ENCODE results near the gene POTEM. TPM values are rescaled to one million over a fixed set of nuclear protein-coding genes. Genes with fewer than 3 reads are reported as not detected.
"Not testable (repeated sequence)": the region's sequence is repeated elsewhere in the genome, so short reads cannot be mapped to it uniquely, and the experiment has no call there.

The POTEM gene
- total RNA-seq, 6 experiments from 2014 or later: not detected

DNA sequence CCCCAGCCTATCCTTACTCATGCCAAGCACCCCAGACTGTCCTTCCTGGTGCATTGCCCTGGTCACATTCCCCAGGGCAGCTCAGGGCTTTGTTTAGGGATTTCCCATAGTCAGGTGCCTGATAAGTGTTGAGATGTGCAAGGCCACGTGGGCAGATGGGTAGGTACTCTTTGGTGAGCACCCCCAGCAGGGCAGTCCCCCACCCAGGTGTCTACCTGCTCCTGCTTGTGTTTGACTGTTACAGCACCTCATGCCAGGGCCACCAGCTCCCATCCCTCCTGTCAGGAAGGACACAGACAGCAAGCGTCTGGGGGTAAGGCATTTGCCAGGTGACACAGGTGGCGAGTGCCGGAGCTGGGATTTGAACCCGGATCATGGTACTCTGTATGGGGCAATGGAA lies 2.4 kb upstream of the POTEM start:
- WGBS (ENCODE audit: insufficient coverage, low coverage, low lambda C conversion rate, missing lambda C conversion rate): no CpG with 5 or more reads among the region's 5 CpGs
- intact Hi-C loops (cut with DNase I); H3K4me1 ChIP-seq; H3K4me3 ChIP-seq; H3K9me3 ChIP-seq; DNase-seq; H3K27me3 ChIP-seq; H3K27ac ChIP-seq; H3K36me3 ChIP-seq: not testable (repeated sequence)
- peak in 2 of 4 donors; percentile 29 to 42 for ATAC-seq

- WGBS (ENCODE audit: insufficient coverage, low coverage, low lambda C conversion rate, missing lambda C conversion rate): 67% methylated on average over 3 of the region's 3 CpGs
- ATAC-seq; H3K36me3 ChIP-seq; H3K4me1 ChIP-seq; H3K27ac ChIP-seq; H3K27me3 ChIP-seq; H3K4me3 ChIP-seq; DNase-seq; intact Hi-C loops (cut with DNase I); H3K9me3 ChIP-seq: not testable (repeated sequence)
Measured at GRCh38 chr14:19002566-19002965, 35.3 kb downstream of the POTEM start.

- peak in 1 of 4 donors; percentile 49 for ATAC-seq
- WGBS (ENCODE audit: insufficient coverage, low coverage, low lambda C conversion rate, missing lambda C conversion rate): no CpG with 5 or more reads among the region's 9 CpGs
Measured at GRCh38 chr14:19006490-19006889, 39.3 kb downstream of the POTEM start.

GRCh38 chr14:19007678-19008077 lies 40.4 kb downstream of the POTEM start:
- H3K27me3 ChIP-seq; H3K4me3 ChIP-seq; intact Hi-C loops (cut with DNase I); H3K4me1 ChIP-seq; ATAC-seq; H3K36me3 ChIP-seq; H3K27ac ChIP-seq; H3K9me3 ChIP-seq: not testable (repeated sequence)
- peak in 1 of 3 donors; percentile 16 for DNase-seq
- no CpG with 5 or more reads among the region's 6 CpGs for WGBS (ENCODE audit: insufficient coverage, low coverage, low lambda C conversion rate, missing lambda C conversion rate)

More at GRCh38 chr14:19006490-19006889, 39.3 kb downstream of the POTEM start:
- DNase-seq; H3K27me3 ChIP-seq; H3K36me3 ChIP-seq; H3K9me3 ChIP-seq; H3K27ac ChIP-seq; H3K4me1 ChIP-seq; intact Hi-C loops (cut with DNase I); H3K4me3 ChIP-seq: not testable (repeated sequence)

- H3K4me1 ChIP-seq; H3K36me3 ChIP-seq; H3K27me3 ChIP-seq; H3K27ac ChIP-seq; intact Hi-C loops (cut with DNase I); ATAC-seq; H3K9me3 ChIP-seq; H3K4me3 ChIP-seq: not testable (repeated sequence)
- DNase-seq: peak in 1 of 3 donors; percentile 7
- no CpG with 5 or more reads among the region's 10 CpGs for WGBS (ENCODE audit: insufficient coverage, low coverage, low lambda C conversion rate, missing lambda C conversion rate)
Measured at GRCh38 chr14:19011029-19011428, 43.8 kb downstream of the POTEM start.

- H3K27me3 ChIP-seq; ATAC-seq; H3K4me3 ChIP-seq; H3K36me3 ChIP-seq; H3K27ac ChIP-seq; H3K9me3 ChIP-seq; intact Hi-C loops (cut with DNase I); H3K4me1 ChIP-seq: not testable (repeated sequence)
- WGBS (ENCODE audit: insufficient coverage, low coverage, low lambda C conversion rate, missing lambda C conversion rate): no CpG with 5 or more reads among the region's 5 CpGs
- DNase-seq: peak; percentile 1 to 32 (median 16)
Measured at GRCh38 chr14:19011703-19012102, 44.5 kb downstream of the POTEM start.

DNA sequence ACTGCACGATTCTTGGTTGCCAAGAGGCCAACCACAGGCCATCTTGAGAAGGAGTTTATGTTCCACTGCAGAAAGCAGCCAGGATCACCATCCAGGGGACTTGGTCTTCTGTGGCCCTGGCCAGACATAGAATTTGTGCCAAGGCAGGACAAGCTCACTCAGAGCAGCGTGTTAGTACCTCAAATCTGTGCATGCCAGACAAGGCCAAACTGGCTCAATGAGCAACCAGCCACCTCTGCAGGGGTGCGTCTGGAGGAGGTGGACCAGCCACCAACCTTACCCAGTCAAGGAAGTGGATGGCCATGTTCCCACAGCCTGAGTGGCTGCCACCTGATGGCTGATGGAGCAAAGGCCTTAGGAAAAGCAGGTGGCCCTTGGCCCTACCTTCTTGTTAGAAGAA lies 48.0 kb downstream of the POTEM start:
- H3K27me3 ChIP-seq; H3K4me3 ChIP-seq; H3K36me3 ChIP-seq; DNase-seq; H3K27ac ChIP-seq; intact Hi-C loops (cut with DNase I); H3K9me3 ChIP-seq; H3K4me1 ChIP-seq: not testable (repeated sequence)
- ATAC-seq: peak in 1 of 4 donors; percentile 40
- WGBS (ENCODE audit: insufficient coverage, low coverage, low lambda C conversion rate, missing lambda C conversion rate): no CpG with 5 or more reads among the region's 3 CpGs

GRCh38 chr14:19025080-19025589 lies 57.9 kb downstream of the POTEM start:
- intact Hi-C loops (cut with DNase I); DNase-seq; H3K36me3 ChIP-seq; H3K4me1 ChIP-seq; H3K27ac ChIP-seq; H3K9me3 ChIP-seq; H3K4me3 ChIP-seq; H3K27me3 ChIP-seq: not testable (repeated sequence)
- no CpG with 5 or more reads among the region's 15 CpGs for WGBS (ENCODE audit: insufficient coverage, low coverage, low lambda C conversion rate, missing lambda C conversion rate)
- peak in 1 of 4 donors; percentile 36 for ATAC-seq

DNA sequence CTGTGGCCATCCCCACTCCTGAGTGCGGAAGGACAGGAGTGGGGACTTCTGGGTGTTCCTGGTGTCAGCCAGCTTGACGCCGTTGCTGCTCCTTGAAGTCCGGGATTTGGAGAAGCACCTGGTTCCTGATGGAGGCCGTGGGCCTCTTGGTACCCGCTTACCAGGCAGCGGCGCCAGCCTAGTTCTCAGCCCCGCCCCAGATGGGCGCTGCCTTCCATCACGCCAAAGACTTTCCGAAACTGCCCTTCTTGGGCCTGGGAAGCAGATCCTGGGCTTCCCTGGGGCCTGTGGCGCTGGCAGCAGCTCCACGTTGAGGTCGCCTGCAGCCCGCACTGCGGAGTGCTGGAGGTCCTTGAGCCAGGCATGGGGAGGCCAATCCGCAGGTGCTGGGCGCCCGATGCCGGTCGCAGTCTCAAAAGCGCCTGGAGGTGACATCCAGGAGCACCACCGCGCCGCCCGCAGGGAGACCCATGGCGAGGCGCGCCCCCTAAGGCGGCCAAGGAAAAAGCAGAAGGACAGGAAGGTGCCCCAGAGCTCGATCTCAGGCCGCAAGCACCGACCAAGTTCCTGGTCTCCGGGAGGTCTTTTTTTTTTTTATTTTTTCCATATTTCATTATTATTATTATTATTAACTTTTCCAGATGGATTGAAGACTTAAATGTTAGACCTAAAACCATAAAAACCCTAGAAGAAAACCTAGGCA lies 59.6 kb downstream of the POTEM start:
- H3K4me3 ChIP-seq; H3K4me1 ChIP-seq; H3K27me3 ChIP-seq; ATAC-seq; H3K9me3 ChIP-seq; H3K36me3 ChIP-seq; H3K27ac ChIP-seq; intact Hi-C loops (cut with DNase I): not testable (repeated sequence)
- peak in 1 of 3 donors; percentile 0 for DNase-seq
- no CpG with 5 or more reads among the region's 35 CpGs for WGBS (ENCODE audit: insufficient coverage, low coverage, low lambda C conversion rate, missing lambda C conversion rate)

DNA sequence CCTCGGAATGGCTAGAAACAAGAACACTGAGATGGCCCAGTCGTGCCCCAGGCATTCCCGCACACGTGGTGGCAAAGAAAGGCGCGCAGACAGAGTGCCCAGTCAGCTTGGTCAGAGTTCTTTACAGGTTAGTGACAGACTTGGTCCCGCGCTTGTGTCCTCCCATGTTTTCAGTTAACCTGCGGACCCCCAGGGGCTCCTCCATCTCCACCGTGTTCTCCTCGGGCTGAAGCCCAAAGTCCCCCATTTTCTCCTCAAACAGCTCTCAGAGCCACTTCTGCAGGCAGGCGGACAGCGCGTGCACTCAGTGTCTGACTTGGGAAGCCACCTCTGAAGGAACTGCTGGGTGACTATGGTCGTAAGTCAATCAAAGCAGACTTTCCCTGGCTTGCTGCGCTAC lies 60.7 kb downstream of the POTEM start:
- H3K9me3 ChIP-seq; H3K4me3 ChIP-seq; intact Hi-C loops (cut with DNase I); H3K27ac ChIP-seq; H3K36me3 ChIP-seq; ATAC-seq; H3K4me1 ChIP-seq; H3K27me3 ChIP-seq: not testable (repeated sequence)
- WGBS (ENCODE audit: insufficient coverage, low coverage, low lambda C conversion rate, missing lambda C conversion rate): no CpG with 5 or more reads among the region's 16 CpGs
- DNase-seq: peak in 1 of 3 donors; percentile 11

DNA sequence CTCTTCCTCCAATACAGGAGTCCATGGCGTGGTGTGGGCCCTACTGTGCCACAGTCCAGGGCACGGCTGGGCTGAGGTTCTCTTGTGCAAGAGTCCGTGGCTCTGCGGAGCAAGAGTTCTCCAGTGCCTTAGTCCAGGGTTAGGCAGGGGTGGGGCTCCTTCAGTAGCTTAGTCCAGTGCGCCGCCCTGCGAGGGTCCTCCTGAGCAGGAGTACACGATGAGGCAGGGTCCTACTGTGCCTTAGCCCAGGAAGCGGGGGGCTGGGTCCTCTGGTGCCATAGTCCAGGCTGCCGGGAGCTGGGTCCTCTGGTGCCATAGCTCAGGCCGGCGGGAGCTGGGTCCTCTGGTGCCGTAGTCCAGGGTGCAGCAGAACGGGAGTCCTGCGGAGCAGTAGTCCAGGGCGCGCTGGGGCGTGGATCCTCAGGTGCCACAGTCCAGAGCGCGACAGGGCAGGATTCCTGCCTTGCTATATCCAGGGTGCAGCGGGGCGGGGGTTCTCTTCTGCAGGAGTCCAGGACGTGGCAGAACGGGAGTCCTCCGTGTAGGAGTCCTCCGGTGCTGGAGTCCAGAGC lies 69.7 kb downstream of the POTEM start:
- intact Hi-C loops (cut with DNase I); H3K9me3 ChIP-seq; H3K27ac ChIP-seq; H3K36me3 ChIP-seq; DNase-seq; H3K27me3 ChIP-seq; H3K4me1 ChIP-seq; H3K4me3 ChIP-seq: not testable (repeated sequence)
- no CpG with 5 or more reads among the region's 26 CpGs for WGBS (ENCODE audit: insufficient coverage, low coverage, low lambda C conversion rate, missing lambda C conversion rate)
- peak in 1 of 4 donors; percentile 59 for ATAC-seq

All from right lobe of liver (tissue), 6 donors.